H1 (cell line): ENCODE results near the gene GNAL. TPM values are rescaled to one million over a fixed set of nuclear protein-coding genes. Genes with fewer than 3 reads are reported as not detected.

ENCODE experiments used
- CTCF ChIA-PET: fragments of 300-600 bp; sonication (Branson Sonifier 250); formaldehyde crosslinking; loops from one replicate; lab custom pipeline; 2021; ENCODE audit not compliant: partially characterized antibody; lab: Charles Lee
- POLR2A ChIA-PET: fragments of 300-600 bp; sonication (Branson Sonifier 250); formaldehyde crosslinking; loops from one replicate; lab custom pipeline; 2021; ENCODE audit warnings: inconsistent platforms; ENCODE audit not compliant: partially characterized antibody; lab: Charles Lee
- DNase-seq, 2 experiments: peaks; one replicate each; pipeline versions ENCODE4 v3.0.0 to v3.0.0-alpha.2; 2010 to 2022; ENCODE audit warnings: low spot score in 2 of 2, low read depth in 1 of 2, mixed read lengths in 1 of 2
- FAIRE-seq: peaks from 2 replicates; lab custom pipeline; 2011; peaks lifted over from hg19 to GRCh38; lab: Jason Lieb, UNC
- H2AFZ ChIP-seq: 2 replicates; pipeline ENCODE4 v1.8.1; 2012; ENCODE audit warnings: low read length, inconsistent platforms
- H2AK5ac ChIP-seq: 2 replicates; pipeline ENCODE4 v1.6.1; 2013; ENCODE audit warnings: low read depth, low read length
- H2BK120ac ChIP-seq: replicated peaks from 2 replicates; pipeline ENCODE3; 2013; ENCODE audit warnings: low read depth, low read length, inconsistent platforms
- H2BK12ac ChIP-seq: 2 replicates; pipeline ENCODE4 v1.6.1; 2013; ENCODE audit warnings: low read depth, low read length
- H2BK15ac ChIP-seq: 2 replicates; pipeline ENCODE4 v1.6.1; 2013; ENCODE audit warnings: low read length
- H2BK20ac ChIP-seq: 2 replicates; pipeline ENCODE4 v1.6.1; 2013; ENCODE audit warnings: low read length
- H2BK5ac ChIP-seq: 2 replicates; pipeline ENCODE4 v1.6.1; 2013; ENCODE audit warnings: low read depth, low read length
- H3K14ac ChIP-seq: 2 replicates; pipeline ENCODE4 v1.6.1; 2013; ENCODE audit warnings: inconsistent platforms; ENCODE audit not compliant: insufficient read length
- H3K18ac ChIP-seq: 2 replicates; pipeline ENCODE4 v1.6.1; 2013; ENCODE audit warnings: low read length; ENCODE audit errors: extremely low read depth
- H3K23ac ChIP-seq: 2 replicates; pipeline ENCODE4 v1.6.1; 2013; ENCODE audit warnings: inconsistent platforms; ENCODE audit not compliant: insufficient read length
- H3K23me2 ChIP-seq: 2 replicates; pipeline ENCODE4 v1.6.1; 2013; ENCODE audit warnings: low read depth, low read length
- H3K27ac ChIP-seq: 2 replicates; pipeline ENCODE4 v1.6.1; 2011; ENCODE audit warnings: low read depth, low read length, inconsistent platforms
- H3K27me3 ChIP-seq, 4 experiments: replicated peaks in 1 of 4; 1 replicate in 1 of 4; 2 replicates in 3 of 4; pipeline versions ENCODE4 v1.6.1 to v1.8.1; 2011 to 2013; ENCODE audit warnings: low read length in 3 of 4, mild to moderate bottlenecking in 3 of 4, inconsistent platforms in 2 of 4, mixed read lengths in 2 of 4, moderate library complexity in 1 of 4; ENCODE audit not compliant: control insufficient read depth in 3 of 4, insufficient read depth in 3 of 4; ENCODE audit errors: extremely low read depth in 1 of 4
- H3K36me3 ChIP-seq, 4 experiments: 2 replicates each; pipeline versions ENCODE4 v1.6.1 to v1.8.1; 2011 to 2013; ENCODE audit warnings: mild to moderate bottlenecking in 4 of 4, low read length in 3 of 4, moderate library complexity in 2 of 4, control low read depth in 1 of 4, inconsistent platforms in 1 of 4; ENCODE audit not compliant: insufficient read depth in 4 of 4, control insufficient read depth in 2 of 4
- H3K4ac ChIP-seq: replicated peaks from 2 replicates; pipeline ENCODE3; 2013; ENCODE audit warnings: low read length, low read depth, mixed read lengths, inconsistent platforms; ENCODE audit not compliant: insufficient read length
- H3K4me1 ChIP-seq, 4 experiments: replicated peaks in 1 of 4; 1 replicate in 1 of 4; 2 replicates in 3 of 4; pipeline versions ENCODE4 v1.6.1 to v1.8.1; 2011 to 2013; ENCODE audit warnings: low read length in 3 of 4, inconsistent platforms in 2 of 4, mixed read lengths in 1 of 4; ENCODE audit not compliant: insufficient read depth in 4 of 4, control insufficient read depth in 3 of 4
- H3K4me2 ChIP-seq, 2 experiments: 2 replicates each; pipeline versions ENCODE4 v1.6.1 to v1.8.1; 2011 to 2013; ENCODE audit warnings: low read depth in 2 of 2, low read length in 2 of 2, control low read depth in 1 of 2, inconsistent platforms in 1 of 2, mild to moderate bottlenecking in 1 of 2; ENCODE audit not compliant: insufficient read depth in 1 of 2
- H3K4me3 ChIP-seq, 4 experiments: fragments of 200-600, 300-600 bp in 1 of 4; sonication (generic), shearing (Covaris generic), sonication (Bioruptor Twin) in 1 of 4; 2 replicates each; pipeline versions ENCODE4 v1.5.1 to v1.8.1; 2011 to 2016; ENCODE audit warnings: low read length in 4 of 4, low read depth in 3 of 4, control low read depth in 2 of 4, inconsistent platforms in 2 of 4, mild to moderate bottlenecking in 2 of 4, mixed read lengths in 1 of 4, moderate library complexity in 1 of 4; ENCODE audit not compliant: insufficient read depth in 2 of 4; ENCODE audit errors: extremely low read depth in 1 of 4
- H3K56ac ChIP-seq: replicated peaks from 2 replicates; pipeline ENCODE3; 2013; ENCODE audit warnings: low read depth, mild to moderate bottlenecking, mixed read lengths, low read length, inconsistent platforms; ENCODE audit not compliant: insufficient read length
- H3K79me1 ChIP-seq: 2 replicates; pipeline ENCODE4 v1.6.1; 2013; ENCODE audit warnings: low read depth, low read length, control low read depth
- H3K79me2 ChIP-seq, 2 experiments: 2 replicates each; pipeline versions ENCODE4 v1.6.1 to v1.8.1; 2012 to 2013; ENCODE audit warnings: low read length in 2 of 2, mild to moderate bottlenecking in 2 of 2, inconsistent platforms in 1 of 2; ENCODE audit not compliant: insufficient read depth in 2 of 2, control insufficient read depth in 1 of 2
- H3K9ac ChIP-seq, 4 experiments: replicated peaks in 1 of 4; 1 replicate in 1 of 4; 2 replicates in 3 of 4; pipeline versions ENCODE4 v1.6.1 to v1.8.1; 2011 to 2013; ENCODE audit warnings: low read depth in 3 of 4, low read length in 3 of 4, control low read depth in 2 of 4, mild to moderate bottlenecking in 2 of 4, moderate library complexity in 2 of 4, inconsistent platforms in 1 of 4; ENCODE audit errors: extremely low read depth in 1 of 4
- H3K9me3 ChIP-seq, 2 experiments: 2 replicates each; pipeline versions ENCODE4 v1.6.1 to v1.8.1; 2012 to 2013; ENCODE audit warnings: mild to moderate bottlenecking in 2 of 2, moderate library complexity in 2 of 2, control low read depth in 1 of 2, inconsistent platforms in 1 of 2, low read depth in 1 of 2, low read length in 1 of 2, mixed read lengths in 1 of 2; ENCODE audit not compliant: insufficient read depth in 2 of 2
- H4K20me1 ChIP-seq, 2 experiments: replicated peaks in 1 of 2; 2 replicates each; pipeline versions ENCODE3 to v1.8.1; 2011 to 2013; ENCODE audit warnings: inconsistent platforms in 2 of 2, low read length in 2 of 2, mild to moderate bottlenecking in 1 of 2; ENCODE audit not compliant: insufficient read depth in 2 of 2, control insufficient read depth in 1 of 2
- H4K5ac ChIP-seq: 2 replicates; pipeline ENCODE4 v1.6.1; 2013; ENCODE audit warnings: low read length, low read depth, mixed read lengths, inconsistent platforms; ENCODE audit not compliant: insufficient read length
- H4K8ac ChIP-seq: 2 replicates; pipeline ENCODE4 v1.8.0; 2013; ENCODE audit warnings: mild to moderate bottlenecking, moderate library complexity, low read length, inconsistent platforms; ENCODE audit not compliant: insufficient read depth; ENCODE audit errors: extremely low read depth
- H4K91ac ChIP-seq: replicated peaks from 2 replicates; pipeline ENCODE3; 2013; ENCODE audit warnings: low read length, mixed read lengths, inconsistent platforms; ENCODE audit not compliant: insufficient read length
- CHD1 ChIP-seq: IDR thresholded peaks from 2 replicates; pipeline ENCODE4 v1.6.1; 2012; ENCODE audit warnings: low read depth, low read length, improper control_type of control experiment
- EGR1 ChIP-seq: IDR thresholded peaks from 2 replicates; pipeline ENCODE4 v1.6.1; 2011; ENCODE audit warnings: low read depth, low read length, borderline replicate concordance
- EZH2 ChIP-seq: fragments of 200-600 bp; sonication (generic); IDR thresholded peaks from 2 replicates; pipeline ENCODE4 v1.7.1; 2012; ENCODE audit warnings: low read depth, mild to moderate bottlenecking, moderate library complexity, low read length, inconsistent platforms; ENCODE audit not compliant: severe bottlenecking
- POLR2A ChIP-seq, 2 experiments: IDR thresholded peaks; 1 replicate in 1 of 2; 2 replicates in 1 of 2; pipeline ENCODE4 v1.6.1; 2011; ENCODE audit warnings: low read depth in 2 of 2, low read length in 2 of 2, mild to moderate bottlenecking in 2 of 2; ENCODE audit errors: control extremely low read depth in 1 of 2
- SP4 ChIP-seq: IDR thresholded peaks from 2 replicates; pipeline ENCODE4 v1.6.1; 2012; ENCODE audit warnings: low read length, inconsistent platforms
- TBP ChIP-seq: IDR thresholded peaks from 2 replicates; pipeline ENCODE4 v1.6.1; 2011; ENCODE audit warnings: low read depth, low read length, improper control_type of control experiment
- ZNF274 ChIP-seq: IDR thresholded peaks from 2 replicates; pipeline ENCODE4 v1.7.0; 2012; ENCODE audit warnings: low read length, borderline replicate concordance; ENCODE audit errors: extremely low read depth
- WGBS, 2 experiments: shearing (Covaris generic) in 1 of 2; methylation state at CpG; one replicate each; pipeline versions ENCODE4 v1.1.6 to v1.1.7; 2013 to 2015; ENCODE audit warnings: low lambda C conversion rate in 2 of 2, mixed read lengths in 2 of 2, inconsistent platforms in 1 of 2, low coverage in 1 of 2, missing lambda C conversion rate in 1 of 2; ENCODE audit not compliant: insufficient replicate concordance in 2 of 2, insufficient coverage in 1 of 2, insufficient read length in 1 of 2; ENCODE audit errors: extremely low coverage in 1 of 2, missing lambda C conversion rate in 1 of 2; 5-methylcytosine and 5-hydroxymethylcytosine counted together
- polyA plus RNA-seq, 7 experiments: library from polyadenylated mRNA; depleted of rRNA in 3 of 7; stranded (reverse) in 5 of 7; unstranded in 2 of 7; fragments of >200 nt in 5 of 7; fragments of 200-250 nt in 2 of 7; gene quantifications; 1 replicate in 5 of 7; 2 replicates in 1 of 7; 4 replicates in 1 of 7; pipeline versions ENCODE4 v1.2.1 to v1.2.3, GENCODE V29; 2011 to 2013; ENCODE audit warnings: missing spikeins in 2 of 7, mixed read lengths in 2 of 7
- total RNA-seq: library from RNA; stranded (reverse); fragmentation: NEBNext Ultra II Directional; extraction: Animal tissue kit (Norgen Biotek cat#: 25700); gene quantifications from 2 replicates; pipeline ENCODE4 v1.2.1, GENCODE V29; 2021
- TF ChIP-seq, protein P1 (sequence below): IDR thresholded peaks from 2 replicates; pipeline ENCODE4 v1.6.1; 2012; ENCODE audit warnings: low read length, inconsistent platforms
- TF ChIP-seq, protein P2 (sequence below), 3 experiments: IDR thresholded peaks; 1 replicate in 2 of 3; 2 replicates in 1 of 3; pipeline versions ENCODE4 v1.5.1 to v1.6.1; 2011; ENCODE audit warnings: low read length in 3 of 3, mild to moderate bottlenecking in 3 of 3, inconsistent platforms in 2 of 3, low read depth in 1 of 3, moderate library complexity in 1 of 3; ENCODE audit not compliant: insufficient read depth in 1 of 3; ENCODE audit errors: control extremely low read depth in 1 of 3
- TF ChIP-seq, protein P3 (sequence below): IDR thresholded peaks from 2 replicates; pipeline ENCODE4 v1.6.1; 2012; ENCODE audit warnings: inconsistent platforms

GNAL gene
- total and polyA plus RNA-seq, 2 of the 8 experiments (the other 6 are each of a cell fraction or from before 2014, with no cell fraction given), result 13.2 to 18.3 TPM

DNA sequence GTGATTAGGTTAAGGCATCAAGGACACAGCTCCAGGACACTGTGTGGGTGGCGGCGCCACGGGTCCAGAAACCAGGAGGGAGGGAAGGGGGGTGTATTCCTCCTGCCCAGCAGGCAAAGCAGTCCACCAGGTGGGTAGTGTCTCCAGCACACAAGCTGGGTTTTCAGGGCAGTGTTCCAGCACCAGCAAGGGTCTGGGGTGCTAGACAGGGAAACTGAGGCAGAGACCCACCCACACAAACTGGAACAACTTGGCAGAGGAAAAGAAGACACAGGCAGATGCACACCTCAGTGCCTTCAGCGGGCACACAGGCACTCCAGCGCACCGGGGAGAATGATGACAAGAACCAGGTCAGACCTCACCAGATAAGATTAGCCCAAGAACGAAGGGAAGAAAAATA, 28.4 kb upstream of the GNAL start:
- no peaks in the 10 kb centered on the region; the same call in 1 of the 2 replicates for H3K23me2 ChIP-seq
- DNase-seq, result no peak
- H2BK12ac ChIP-seq, result no peak overlapping the region
- no peak overlapping the region for H2BK15ac ChIP-seq
- no peak overlapping the region for H3K14ac ChIP-seq
- WGBS, 2 experiments, result 94% methylated on average over 7 of the region's 7 CpGs; no CpG with 5 or more reads in 1 of the 2 experiments
- no peaks in the 10 kb centered on the region for H3K79me2 ChIP-seq
- no peaks in the 10 kb centered on the region for H3K4me1 ChIP-seq
- no peak overlapping the region for H2AFZ ChIP-seq
- no peak overlapping the region for H3K56ac ChIP-seq
- no peak overlapping the region for H2BK20ac ChIP-seq
- H3K4ac ChIP-seq, result no peak overlapping the region
- no peak overlapping the region for H2BK5ac ChIP-seq
- no peak overlapping the region for H4K91ac ChIP-seq
- no peaks in the 10 kb centered on the region for H3K36me3 ChIP-seq
- H3K4me3 ChIP-seq, result no peak overlapping the region
- no peaks in the 10 kb centered on the region for H3K27me3 ChIP-seq
- no peak overlapping the region for H3K18ac ChIP-seq
- no peak overlapping the region for H3K27ac ChIP-seq
- no peaks in the 10 kb centered on the region for H4K20me1 ChIP-seq
- no peak overlapping the region for H3K4me2 ChIP-seq
- no peak overlapping the region for H4K8ac ChIP-seq
- ChIA-PET POLR2A (no interaction called here), CTCF (interaction anchor here (0.6 to 2.7 kb wide), 4 partner anchors 12 to 932 kb away, joined by 3 to 14 read pairs (median 3); no protein-coding TSS in a partner anchor)
- no peak overlapping the region for H2AK5ac ChIP-seq
- H2BK120ac ChIP-seq, result no peak overlapping the region
- H3K23ac ChIP-seq, result no peak overlapping the region
- FAIRE-seq, result no peak
- H3K79me1 ChIP-seq, result no peaks in the 10 kb centered on the region
- no peak overlapping the region for H3K9ac ChIP-seq
- no peak overlapping the region for H4K5ac ChIP-seq
- H3K9me3 ChIP-seq, result no peaks in the 10 kb centered on the region
- TF ChIP-seq CHD1, result no peak
- TF ChIP-seq EGR1, result no peak
- TF ChIP-seq TBP, result no peak
- TF ChIP-seq, protein P1, sequence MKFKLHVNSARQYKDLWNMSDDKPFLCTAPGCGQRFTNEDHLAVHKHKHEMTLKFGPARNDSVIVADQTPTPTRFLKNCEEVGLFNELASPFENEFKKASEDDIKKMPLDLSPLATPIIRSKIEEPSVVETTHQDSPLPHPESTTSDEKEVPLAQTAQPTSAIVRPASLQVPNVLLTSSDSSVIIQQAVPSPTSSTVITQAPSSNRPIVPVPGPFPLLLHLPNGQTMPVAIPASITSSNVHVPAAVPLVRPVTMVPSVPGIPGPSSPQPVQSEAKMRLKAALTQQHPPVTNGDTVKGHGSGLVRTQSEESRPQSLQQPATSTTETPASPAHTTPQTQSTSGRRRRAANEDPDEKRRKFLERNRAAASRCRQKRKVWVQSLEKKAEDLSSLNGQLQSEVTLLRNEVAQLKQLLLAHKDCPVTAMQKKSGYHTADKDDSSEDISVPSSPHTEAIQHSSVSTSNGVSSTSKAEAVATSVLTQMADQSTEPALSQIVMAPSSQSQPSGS, result no peak
- no peak for TF ChIP-seq SP4
- no peak for TF ChIP-seq POLR2A (IDR thresholded peaks at IDR 0.05; ENCODE audit: control extremely low read depth in 1 of 2, low read depth in 2 of 2, low read length in 2 of 2)
- TF ChIP-seq EZH2, result no peak
- TF ChIP-seq, protein P2, sequence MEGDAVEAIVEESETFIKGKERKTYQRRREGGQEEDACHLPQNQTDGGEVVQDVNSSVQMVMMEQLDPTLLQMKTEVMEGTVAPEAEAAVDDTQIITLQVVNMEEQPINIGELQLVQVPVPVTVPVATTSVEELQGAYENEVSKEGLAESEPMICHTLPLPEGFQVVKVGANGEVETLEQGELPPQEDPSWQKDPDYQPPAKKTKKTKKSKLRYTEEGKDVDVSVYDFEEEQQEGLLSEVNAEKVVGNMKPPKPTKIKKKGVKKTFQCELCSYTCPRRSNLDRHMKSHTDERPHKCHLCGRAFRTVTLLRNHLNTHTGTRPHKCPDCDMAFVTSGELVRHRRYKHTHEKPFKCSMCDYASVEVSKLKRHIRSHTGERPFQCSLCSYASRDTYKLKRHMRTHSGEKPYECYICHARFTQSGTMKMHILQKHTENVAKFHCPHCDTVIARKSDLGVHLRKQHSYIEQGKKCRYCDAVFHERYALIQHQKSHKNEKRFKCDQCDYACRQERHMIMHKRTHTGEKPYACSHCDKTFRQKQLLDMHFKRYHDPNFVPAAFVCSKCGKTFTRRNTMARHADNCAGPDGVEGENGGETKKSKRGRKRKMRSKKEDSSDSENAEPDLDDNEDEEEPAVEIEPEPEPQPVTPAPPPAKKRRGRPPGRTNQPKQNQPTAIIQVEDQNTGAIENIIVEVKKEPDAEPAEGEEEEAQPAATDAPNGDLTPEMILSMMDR (IDR thresholded peaks at IDR 0.05; ENCODE audit: control extremely low read depth in 1 of 3, insufficient read depth in 1 of 3, low read depth in 1 of 3, low read length in 3 of 3), result no peak
- TF ChIP-seq, protein P3, sequence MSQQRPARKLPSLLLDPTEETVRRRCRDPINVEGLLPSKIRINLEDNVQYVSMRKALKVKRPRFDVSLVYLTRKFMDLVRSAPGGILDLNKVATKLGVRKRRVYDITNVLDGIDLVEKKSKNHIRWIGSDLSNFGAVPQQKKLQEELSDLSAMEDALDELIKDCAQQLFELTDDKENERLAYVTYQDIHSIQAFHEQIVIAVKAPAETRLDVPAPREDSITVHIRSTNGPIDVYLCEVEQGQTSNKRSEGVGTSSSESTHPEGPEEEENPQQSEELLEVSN, result no peak
- TF ChIP-seq ZNF274, result no peak
